PC-3 (cell line): ENCODE measurements around the gene USH1G.

Experiments used
- CTCF ChIP-seq: fragments of 300-600 bp; sonication (generic); conservative IDR thresholded peaks from 2 replicates; pipeline ENCODE4 v1.5.1; 2017; ENCODE audit warnings: antibody characterized with exemption, low read depth, mild to moderate bottlenecking, low read length
- EZH2 ChIP-seq: fragments of 300-600 bp; sonication (generic); IDR thresholded peaks from one replicate; pipeline ENCODE4 v1.6.1; 2017; ENCODE audit warnings: antibody characterized with exemption, mild to moderate bottlenecking, low read length; ENCODE audit not compliant: unreplicated experiment
- EZH2phosphoT487 ChIP-seq: fragments of 300-600 bp; sonication (generic); IDR thresholded peaks from 2 replicates; pipeline ENCODE4 v1.6.1; 2018; ENCODE audit warnings: mild to moderate bottlenecking, antibody characterized with exemption, low read length, borderline replicate concordance

- no peak for TF ChIP-seq CTCF
- TF ChIP-seq EZH2: no peak
- no peak for TF ChIP-seq EZH2phosphoT487
Observed at GRCh38 chr17:74972107-74972972, 49.3 kb upstream of the USH1G start, which contains the start of gene HID1.
